Measurements from ENCODE around the gene ZNF391.

The ZNF391 gene

DNA sequence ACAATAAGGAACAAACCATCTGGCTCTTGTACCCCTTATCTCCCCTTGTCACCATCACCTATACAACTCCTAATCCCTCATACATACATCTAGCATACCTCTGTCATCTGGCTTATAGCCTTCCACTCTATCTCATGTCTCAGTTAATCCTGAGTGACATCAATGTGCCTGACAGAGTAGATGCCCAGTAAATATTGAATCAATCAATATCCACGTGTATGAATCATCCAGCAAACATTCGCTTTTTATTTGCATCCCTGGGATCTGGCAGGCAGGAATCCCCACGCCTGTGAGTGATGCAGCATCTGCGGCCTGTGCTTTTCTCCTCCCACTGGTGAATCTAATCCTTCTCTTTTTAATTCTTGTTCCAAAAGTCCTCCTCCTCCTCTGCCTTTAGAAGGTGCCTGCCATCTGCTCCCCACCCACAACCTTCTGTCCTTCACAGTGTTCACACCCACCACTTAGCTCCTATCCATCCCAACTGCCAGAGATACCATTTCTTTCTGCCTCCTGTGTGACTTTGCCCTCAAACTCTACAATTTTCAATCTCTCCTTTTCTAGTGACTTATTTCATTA is 37.6 kb downstream of the ZNF391 start (continued):
- TF ChIP-seq, protein P1, sequence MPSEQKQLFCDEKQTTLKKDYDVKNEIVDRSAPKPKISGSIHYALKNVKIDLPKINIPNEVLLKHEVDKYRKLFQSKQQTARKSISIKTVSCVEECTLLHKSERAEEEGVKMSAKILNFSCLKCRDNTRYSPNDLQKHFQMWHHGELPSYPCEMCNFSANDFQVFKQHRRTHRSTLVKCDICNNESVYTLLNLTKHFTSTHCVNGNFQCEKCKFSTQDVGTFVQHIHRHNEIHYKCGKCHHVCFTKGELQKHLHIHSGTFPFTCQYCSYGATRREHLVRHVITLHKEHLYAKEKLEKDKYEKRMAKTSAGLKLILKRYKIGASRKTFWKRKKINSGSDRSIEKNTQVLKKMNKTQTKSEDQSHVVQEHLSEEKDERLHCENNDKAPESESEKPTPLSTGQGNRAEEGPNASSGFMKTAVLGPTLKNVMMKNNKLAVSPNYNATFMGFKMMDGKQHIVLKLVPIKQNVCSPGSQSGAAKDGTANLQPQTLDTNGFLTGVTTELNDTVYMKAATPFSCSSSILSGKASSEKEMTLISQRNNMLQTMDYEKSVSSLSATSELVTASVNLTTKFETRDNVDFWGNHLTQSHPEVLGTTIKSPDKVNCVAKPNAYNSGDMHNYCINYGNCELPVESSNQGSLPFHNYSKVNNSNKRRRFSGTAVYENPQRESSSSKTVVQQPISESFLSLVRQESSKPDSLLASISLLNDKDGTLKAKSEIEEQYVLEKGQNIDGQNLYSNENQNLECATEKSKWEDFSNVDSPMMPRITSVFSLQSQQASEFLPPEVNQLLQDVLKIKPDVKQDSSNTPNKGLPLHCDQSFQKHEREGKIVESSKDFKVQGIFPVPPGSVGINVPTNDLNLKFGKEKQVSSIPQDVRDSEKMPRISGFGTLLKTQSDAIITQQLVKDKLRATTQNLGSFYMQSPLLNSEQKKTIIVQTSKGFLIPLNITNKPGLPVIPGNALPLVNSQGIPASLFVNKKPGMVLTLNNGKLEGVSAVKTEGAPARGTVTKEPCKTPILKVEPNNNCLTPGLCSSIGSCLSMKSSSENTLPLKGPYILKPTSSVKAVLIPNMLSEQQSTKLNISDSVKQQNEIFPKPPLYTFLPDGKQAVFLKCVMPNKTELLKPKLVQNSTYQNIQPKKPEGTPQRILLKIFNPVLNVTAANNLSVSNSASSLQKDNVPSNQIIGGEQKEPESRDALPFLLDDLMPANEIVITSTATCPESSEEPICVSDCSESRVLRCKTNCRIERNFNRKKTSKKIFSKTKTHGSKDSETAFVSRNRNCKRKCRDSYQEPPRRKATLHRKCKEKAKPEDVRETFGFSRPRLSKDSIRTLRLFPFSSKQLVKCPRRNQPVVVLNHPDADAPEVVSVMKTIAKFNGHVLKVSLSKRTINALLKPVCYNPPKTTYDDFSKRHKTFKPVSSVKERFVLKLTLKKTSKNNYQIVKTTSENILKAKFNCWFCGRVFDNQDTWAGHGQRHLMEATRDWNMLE (tag by site-specific recombination; conservative IDR thresholded peaks at IDR 0.05; ENCODE audit: low read depth): no peak
- peak; percentile 62 for TF ChIP-seq ZFHX2 (tag by site-specific recombination; conservative IDR thresholded peaks at IDR 0.05)

DNA sequence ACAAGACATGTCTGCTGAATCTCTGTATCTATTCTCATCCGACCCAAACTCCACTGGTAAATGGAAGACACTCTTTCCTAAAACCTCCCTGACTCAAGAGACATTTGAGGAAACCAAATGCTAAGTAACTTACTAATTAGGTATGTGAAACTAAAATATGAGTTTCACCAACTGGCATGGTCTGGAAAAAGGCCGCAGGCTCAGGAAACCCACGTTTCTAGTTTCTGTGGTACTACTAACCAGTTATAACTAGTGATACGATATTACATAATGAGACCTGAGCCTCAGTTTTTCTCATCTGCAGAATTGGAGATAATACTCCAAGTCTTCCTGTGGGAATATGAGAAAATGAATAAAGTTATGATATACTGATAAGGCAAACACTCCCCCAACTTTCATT is 39.9 kb downstream of the ZNF391 start:
- H3K4me3 ChIP-seq (ENCODE audit: low read depth, low read length): no peak overlapping the region

DNA sequence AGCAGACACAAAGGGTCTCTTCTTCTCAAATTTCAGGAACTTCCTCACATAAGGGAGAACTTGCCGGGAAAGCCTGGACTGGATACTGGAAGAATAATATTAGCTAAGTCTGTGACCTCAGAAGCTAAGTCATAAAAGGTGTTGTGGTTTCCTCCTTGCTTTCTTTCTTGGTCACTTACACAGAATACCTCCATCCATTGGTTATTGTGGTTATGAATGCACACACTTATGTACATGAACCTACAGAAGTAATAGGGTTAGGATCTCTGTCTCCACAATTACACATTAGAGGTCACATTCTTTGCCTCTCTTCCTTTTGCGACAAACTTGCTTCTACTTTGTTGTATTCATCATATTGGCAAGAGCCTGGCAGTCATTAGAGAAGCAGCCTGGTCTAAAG is 40.4 kb downstream of the ZNF391 start:
- no peaks in the 10 kb centered on the region for H3K4me1 ChIP-seq (ENCODE audit: control insufficient read depth, insufficient read depth, low read length)
- no peaks in the 10 kb centered on the region for H3K9me3 ChIP-seq (ENCODE audit: control insufficient read depth, insufficient read depth, low read depth, low read length)
- H3K36me3 ChIP-seq (ENCODE audit: control insufficient read depth in 2 of 2, insufficient read depth in 1 of 2, low read length in 2 of 2): no peaks in the 10 kb centered on the region
- no peak overlapping the region for H3K4me3 ChIP-seq (ENCODE audit: low read depth, low read length)
- TF ChIP-seq ZNF202 (tag by site-specific recombination; IDR thresholded peaks at IDR 0.05; ENCODE audit: borderline replicate concordance) (no peak), REPIN1 (tag by site-specific recombination; IDR thresholded peaks at IDR 0.05; ENCODE audit: low read depth) (no peak), ZNF239 (tag by site-specific recombination; IDR thresholded peaks at IDR 0.05) (no peak), ZXDB (tag by site-specific recombination; IDR thresholded peaks at IDR 0.05) (no peak), ZNF10 (tag by site-specific recombination; IDR thresholded peaks at IDR 0.05) (no peak), ZNF610 (tag by site-specific recombination; IDR thresholded peaks at IDR 0.05; ENCODE audit: borderline replicate concordance) (no peak), SP2 (tag by site-specific recombination; IDR thresholded peaks at IDR 0.05) (no peak), HOXA7 (CRISPR knock-in tag; IDR thresholded peaks at IDR 0.05; ENCODE audit: borderline replicate concordance) (no peak), ZBTB48 (tag by site-specific recombination; IDR thresholded peaks at IDR 0.05) (no peak)
- no peak overlapping the region for H3K27ac ChIP-seq (ENCODE audit: extremely low read depth, low read depth, low read length)
- CTCF ChIA-PET: no interaction called here
- POLR2A ChIA-PET: no interaction called here

More for the DNA sequence above, 39.9 kb downstream of the ZNF391 start:
- no peak overlapping the region for H3K27ac ChIP-seq (ENCODE audit: extremely low read depth, low read depth, low read length)
- no peaks in the 10 kb centered on the region for H3K36me3 ChIP-seq (ENCODE audit: control insufficient read depth in 2 of 2, insufficient read depth in 1 of 2, low read length in 2 of 2)
- CTCF ChIA-PET: no interaction called here
- H3K4me1 ChIP-seq (ENCODE audit: control insufficient read depth, insufficient read depth, low read length): no peaks in the 10 kb centered on the region
- no peak for TF ChIP-seq ZNF664 (tag by site-specific recombination; IDR thresholded peaks at IDR 0.05)
- TF ChIP-seq ZNF76 (tag by site-specific recombination; IDR thresholded peaks at IDR 0.05; ENCODE audit: borderline replicate concordance, low read depth): no peak
- POLR2A ChIA-PET: no interaction called here
- H3K9me3 ChIP-seq (ENCODE audit: control insufficient read depth, insufficient read depth, low read depth, low read length): no peaks in the 10 kb centered on the region

DNA sequence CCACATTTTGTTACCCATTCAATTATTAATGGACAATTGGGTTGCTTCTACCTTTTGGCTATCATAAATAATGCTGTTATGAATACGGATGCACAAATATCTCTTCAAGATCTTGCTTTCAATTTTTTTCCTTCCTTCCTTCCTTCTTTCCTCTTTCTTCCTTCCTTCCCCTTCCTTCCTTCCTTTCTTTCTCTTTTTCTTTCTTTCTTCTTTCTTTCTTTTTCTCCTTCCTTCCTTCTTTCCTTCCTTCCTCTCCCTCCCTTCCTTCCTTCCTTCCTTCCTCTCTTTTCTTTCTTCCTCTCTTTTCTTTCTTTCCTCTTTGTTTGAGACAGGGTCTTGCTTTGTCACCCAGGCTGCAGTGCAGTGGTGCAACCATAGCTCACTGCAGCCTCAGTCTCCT is 45.2 kb downstream of the ZNF391 start:
- CTCF ChIA-PET: interaction anchor here (0.6 kb wide), 1 partner anchor 84 kb away, joined by 3 read pairs; no protein-coding TSS in a partner anchor
- no peaks in the 10 kb centered on the region for H3K36me3 ChIP-seq (ENCODE audit: control insufficient read depth in 2 of 2, insufficient read depth in 1 of 2, low read length in 2 of 2)
- H3K4me1 ChIP-seq (ENCODE audit: control insufficient read depth, insufficient read depth, low read length): no peaks in the 10 kb centered on the region
- TF ChIP-seq ZNF174 (tag by site-specific recombination; IDR thresholded peaks at IDR 0.05): no peak
- no peak for TF ChIP-seq KLF7 (tag by site-specific recombination; IDR thresholded peaks at IDR 0.05; ENCODE audit: borderline replicate concordance)
- TF ChIP-seq ZNF366 (tag by site-specific recombination; conservative IDR thresholded peaks at IDR 0.05): peak; percentile 71
- H3K9me3 ChIP-seq (ENCODE audit: control insufficient read depth, insufficient read depth, low read depth, low read length): no peaks in the 10 kb centered on the region
- POLR2A ChIA-PET: interaction anchor here (0.6 kb wide), 1 partner anchor 436 kb away, joined by 4 read pairs; no protein-coding TSS in a partner anchor
- H3K4me3 ChIP-seq (ENCODE audit: low read depth, low read length): no peak overlapping the region
- H3K27ac ChIP-seq (ENCODE audit: extremely low read depth, low read depth, low read length): no peak overlapping the region

All from HEK293 (cell line).